OCI-LY3 (cell line): Measurements from ENCODE around the gene ZNF608.

Experiments
- H2AFZ ChIP-seq: fragments of 200-600, 300-600 bp; shearing (Covaris generic); 2 replicates; pipeline ENCODE4 v1.6.0; 2014; ENCODE audit warnings: antibody characterized with exemption, low read depth, low read length
- H3K27ac ChIP-seq: fragments of 200-600, 300-600 bp; sonication (generic); 2 replicates; pipeline ENCODE4 v1.5.1; 2014; ENCODE audit warnings: mild to moderate bottlenecking, low read length, moderate library complexity, mixed read lengths
- H3K27me3 ChIP-seq: fragments of 200-600, 300-600 bp; sonication (generic); 2 replicates; pipeline ENCODE4 v1.6.1; 2014; ENCODE audit warnings: low read depth, low read length, mixed read lengths
- H3K36me3 ChIP-seq: fragments of 200-600, 300-600 bp; sonication (generic); replicated peaks from 2 replicates; pipeline ENCODE3; 2014; ENCODE audit warnings: low read depth, low read length, mixed read lengths
- H3K4me1 ChIP-seq: fragments of 300-600, 200-600 bp; sonication (generic); 2 replicates; pipeline ENCODE4 v1.6.1; 2014; ENCODE audit warnings: low read length, mixed read lengths
- H3K4me2 ChIP-seq: fragments of 200-600, 300-600 bp; sonication (generic); 2 replicates; pipeline ENCODE4 v1.6.1; 2014; ENCODE audit warnings: low read length, mixed read lengths
- H3K4me3 ChIP-seq: fragments of 300-600, 200-600 bp; sonication (generic); 2 replicates; pipeline ENCODE4 v1.5.1; 2014; ENCODE audit warnings: antibody characterized with exemption, mild to moderate bottlenecking, low read length, moderate library complexity
- H3K79me2 ChIP-seq: fragments of 300-600, 200-600 bp; shearing (Covaris generic); 2 replicates; pipeline ENCODE4 v1.6.1; 2014; ENCODE audit warnings: mild to moderate bottlenecking, low read length, mixed read lengths
- H3K9ac ChIP-seq: fragments of 300-600, 200-600 bp; shearing (Covaris generic); 2 replicates; pipeline ENCODE4 v1.6.0; 2014; ENCODE audit warnings: mild to moderate bottlenecking, low read length, moderate library complexity
- H3K9me3 ChIP-seq: fragments of 200-600, 300-600 bp; shearing (Covaris generic); 2 replicates; pipeline ENCODE4 v1.6.1; 2014; ENCODE audit warnings: low read length, mixed read lengths; ENCODE audit not compliant: insufficient read depth
- H4K20me1 ChIP-seq: fragments of 200-600, 300-600 bp; sonication (generic); 2 replicates; pipeline ENCODE4 v1.6.1; 2016; ENCODE audit warnings: low read length, mixed read lengths; ENCODE audit not compliant: insufficient read depth
- CTCF ChIP-seq: fragments of 200-600, 300-600 bp; sonication (generic); IDR thresholded peaks from 2 replicates; pipeline ENCODE4 v1.5.1; 2014; ENCODE audit warnings: antibody characterized with exemption, low read length, low read depth
- EZH2phosphoT487 ChIP-seq: fragments of 200-600 bp; shearing (Covaris generic); IDR thresholded peaks from 2 replicates; pipeline ENCODE4 v1.6.1; 2018; ENCODE audit warnings: antibody characterized with exemption, mixed run types, low read depth

Gene ZNF608

GRCh38 chr5:124742983-124743601 lies 3.3 kb downstream of the ZNF608 start:
- Histone ChIP-seq H4K20me1 (no peaks in the 10 kb centered on the region), H3K4me3 (peak overlapping the region; percentile 71), H3K4me2 (peak overlapping the region; percentile 90), H3K9ac (no peak overlapping the region), H2AFZ (no peak overlapping the region), H3K4me1 (peaks cover 55% of the 10 kb centered on the region), H3K27me3 (no peaks in the 10 kb centered on the region), H3K79me2 (no peaks in the 10 kb centered on the region), H3K36me3 (no peaks in the 10 kb centered on the region), H3K27ac (no peak overlapping the region), H3K9me3 (no peaks in the 10 kb centered on the region)
- no peak for TF ChIP-seq EZH2phosphoT487
- no peak for TF ChIP-seq CTCF

- Histone ChIP-seq H3K9ac (no peak overlapping the region), H3K4me1 (peaks cover 57% of the 10 kb centered on the region)
These were observed 3.9 kb downstream of the ZNF608 start for GRCh38 chr5:124742521-124742920.

GRCh38 chr5:124741711-124742496 lies 4.5 kb downstream of the ZNF608 start:
- no peaks in the 10 kb centered on the region for H3K9me3 ChIP-seq
- no peaks in the 10 kb centered on the region for H3K36me3 ChIP-seq
- H2AFZ ChIP-seq, result no peak overlapping the region
- no peak overlapping the region for H3K9ac ChIP-seq
- no peaks in the 10 kb centered on the region for H3K79me2 ChIP-seq
- no peak overlapping the region for H3K4me2 ChIP-seq
- H3K4me1 ChIP-seq, result peaks cover 63% of the 10 kb centered on the region
- no peaks in the 10 kb centered on the region for H4K20me1 ChIP-seq
- no peak overlapping the region for H3K4me3 ChIP-seq
- TF ChIP-seq CTCF (no peak), EZH2phosphoT487 (no peak)
- no peak overlapping the region for H3K27ac ChIP-seq
- H3K27me3 ChIP-seq, result no peaks in the 10 kb centered on the region

More at GRCh38 chr5:124742521-124742920, 3.9 kb downstream of the ZNF608 start:
- Histone ChIP-seq H3K4me2 (no peak overlapping the region), H3K36me3 (no peaks in the 10 kb centered on the region), H4K20me1 (no peaks in the 10 kb centered on the region), H2AFZ (no peak overlapping the region), H3K27me3 (no peaks in the 10 kb centered on the region), H3K9me3 (no peaks in the 10 kb centered on the region), H3K4me3 (no peak overlapping the region), H3K79me2 (no peaks in the 10 kb centered on the region), H3K27ac (no peak overlapping the region)
- TF ChIP-seq EZH2phosphoT487, result no peak
- TF ChIP-seq CTCF, result no peak

GRCh38 chr5:124740991-124741583 lies 5.4 kb downstream of the ZNF608 start:
- Histone ChIP-seq H3K27me3 (0 out of 2 replicates have a peak, but pooled peaks cover 3% of the 10 kb centered on the region), H3K79me2 (no peaks in the 10 kb centered on the region), H4K20me1 (no peaks in the 10 kb centered on the region), H3K27ac (no peak overlapping the region), H3K9me3 (no peaks in the 10 kb centered on the region), H3K36me3 (no peaks in the 10 kb centered on the region), H3K4me2 (no peak overlapping the region), H3K4me3 (no peak overlapping the region), H3K9ac (no peak overlapping the region), H3K4me1 (peaks cover 66% of the 10 kb centered on the region), H2AFZ (no peak overlapping the region)
- TF ChIP-seq CTCF (no peak), EZH2phosphoT487 (no peak)
